Coronary artery (tissue), 2 donors: ENCODE measurements around the gene TGFBR2.
A peak's percentile ranks its signal among the peaks of the same experiment; 100 is the strongest.
"Not testable (repeated sequence)": the region's sequence is repeated elsewhere in the genome, so short reads cannot be mapped to it uniquely, and the experiment has no call there.

Experiments
- DNase-seq: peaks from one replicate; pipeline ENCODE4 v3.0.0-alpha.2; 2017; ENCODE audit warnings: low spot score
- H3K27ac ChIP-seq, 2 donors: fragments of 200-600 bp; sonication (generic); one replicate each; pipeline ENCODE4 v1.5.1; 2016 to 2019
- H3K4me3 ChIP-seq: fragments of 200-600 bp; sonication (generic); 2 replicates; pipeline ENCODE4 v1.5.1; 2016; ENCODE audit warnings: mild to moderate bottlenecking, moderate library complexity
- CTCF ChIP-seq: fragments of 200-600 bp; sonication (generic); IDR thresholded peaks from one replicate; pipeline ENCODE4 v1.5.1; 2019; ENCODE audit warnings: antibody characterized with exemption

Gene TGFBR2

GRCh38 chr3:30666572-30667279, 60.3 kb downstream of the TGFBR2 start:
- H3K27ac ChIP-seq: peak overlapping the region in 1 of 2 donors; percentile 34
- DNase-seq: no peak
- no peak for TF ChIP-seq CTCF
- H3K4me3 ChIP-seq: no peak overlapping the region

GRCh38 chr3:30667280-30667651, 60.9 kb downstream of the TGFBR2 start:
- H3K4me3 ChIP-seq: no peak overlapping the region
- no peak for DNase-seq
- no peak for TF ChIP-seq CTCF
- H3K27ac ChIP-seq: no peak overlapping the region

- DNase-seq: no peak
- TF ChIP-seq CTCF: no peak
- Histone ChIP-seq H3K27ac (no peak overlapping the region), H3K4me3 (no peak overlapping the region)
These were observed 61.7 kb downstream of the TGFBR2 start for GRCh38 chr3:30668051-30668609.

- not testable (repeated sequence) for DNase-seq, H3K27ac ChIP-seq
These were observed 63.0 kb downstream of the TGFBR2 start for GRCh38 chr3:30669360-30669934.

GRCh38 chr3:30670292-30670691, 63.9 kb downstream of the TGFBR2 start:
- no peak overlapping the region for H3K4me3 ChIP-seq
- no peak for DNase-seq
- TF ChIP-seq CTCF: no peak
- no peak overlapping the region for H3K27ac ChIP-seq

More at GRCh38 chr3:30669360-30669934, 63.0 kb downstream of the TGFBR2 start:
- H3K4me3 ChIP-seq: not testable (repeated sequence)

- Histone ChIP-seq H3K4me3 (no peak overlapping the region), H3K27ac (peak overlapping the region in 1 of 2 donors; percentile 49)
- no peak for DNase-seq
- TF ChIP-seq CTCF: no peak
These were observed 65.3 kb downstream of the TGFBR2 start for GRCh38 chr3:30671527-30672286.

GRCh38 chr3:30672287-30672735, 65.9 kb downstream of the TGFBR2 start:
- Histone ChIP-seq H3K4me3 (no peak overlapping the region), H3K27ac (peak overlapping the region in 1 of 2 donors; percentile 49)
- TF ChIP-seq CTCF: no peak
- DNase-seq: no peak
